Measurements from ENCODE around the gene UBE2D4. TPM values are rescaled to one million over a fixed set of nuclear protein-coding genes. Genes with fewer than 3 reads are reported as not detected.

The UBE2D4 gene
- total and polyA plus RNA-seq, 3 experiments from 2014 or later: 13.9 to 16.2 (median 15.2) TPM

GRCh38 chr7:43942250-43942649, 16.0 kb downstream of the UBE2D4 start:
- Histone ChIP-seq H3K4me3 (ENCODE audit: low read length) (no peak overlapping the region), H3K4me1 (ENCODE audit: insufficient read depth, low read length) (no peaks in the 10 kb centered on the region), H3K27ac (ENCODE audit: low read depth, low read length) (no peak overlapping the region), H3K9me3 (ENCODE audit: low read length) (no peaks in the 10 kb centered on the region), H3K36me3 (ENCODE audit: insufficient read depth, low read length) (no peaks in the 10 kb centered on the region), H3K27me3 (ENCODE audit: insufficient read depth, low read length, poor library complexity, severe bottlenecking) (no peaks in the 10 kb centered on the region)
- Mint-ChIP-seq H3K27me3 (no peaks in the 10 kb centered on the region), H3K27ac (no peak overlapping the region), H3K4me3 (no peak overlapping the region), H3K9me3 (no peaks in the 10 kb centered on the region), H3K4me1 (no peaks in the 10 kb centered on the region), H3K36me3 (peaks cover 6 to 28% (median 7%) of the 10 kb centered on the region in 3 donors)
- ChIA-PET CTCF (no interaction called here), POLR2A (no interaction called here)
- no peak for DNase-seq

- no peak for DNase-seq
- Histone ChIP-seq H3K27ac (ENCODE audit: low read depth, low read length) (no peak overlapping the region), H3K4me1 (ENCODE audit: insufficient read depth, low read length) (no peaks in the 10 kb centered on the region), H3K4me3 (ENCODE audit: low read length) (no peak overlapping the region), H3K36me3 (ENCODE audit: insufficient read depth, low read length) (no peaks in the 10 kb centered on the region), H3K27me3 (ENCODE audit: insufficient read depth, low read length, poor library complexity, severe bottlenecking) (no peaks in the 10 kb centered on the region), H3K9me3 (ENCODE audit: low read length) (no peaks in the 10 kb centered on the region)
- POLR2A ChIA-PET: no interaction called here
- Mint-ChIP-seq H3K27ac (peak overlapping the region in 1 of 8 donors; percentile 72), H3K36me3 (peaks cover 4 to 35% (median 12%) of the 10 kb centered on the region in 3 donors), H3K4me1 (no peaks in the 10 kb centered on the region), H3K9me3 (no peaks in the 10 kb centered on the region), H3K4me3 (no peak overlapping the region), H3K27me3 (no peaks in the 10 kb centered on the region)
- CTCF ChIA-PET: no interaction called here
Observed at GRCh38 chr7:43942997-43943396, 16.8 kb downstream of the UBE2D4 start.

GRCh38 chr7:43943417-43944187, 17.4 kb downstream of the UBE2D4 start:
- no peak for DNase-seq
- H3K4me3 Mint-ChIP-seq: no peak overlapping the region
- Histone ChIP-seq H3K9me3 (ENCODE audit: low read length) (no peaks in the 10 kb centered on the region), H3K27ac (ENCODE audit: low read depth, low read length) (no peak overlapping the region), H3K36me3 (ENCODE audit: insufficient read depth, low read length) (no peaks in the 10 kb centered on the region), H3K4me1 (ENCODE audit: insufficient read depth, low read length) (no peaks in the 10 kb centered on the region), H3K27me3 (ENCODE audit: insufficient read depth, low read length, poor library complexity, severe bottlenecking) (no peaks in the 10 kb centered on the region), H3K4me3 (ENCODE audit: low read length) (no peak overlapping the region)
- H3K27ac Mint-ChIP-seq: peak overlapping the region in 1 of 8 donors; percentile 52
- no peaks in the 10 kb centered on the region for H3K4me1 Mint-ChIP-seq
- H3K27me3 Mint-ChIP-seq: no peaks in the 10 kb centered on the region
- CTCF ChIA-PET: no interaction called here
- H3K36me3 Mint-ChIP-seq: peaks cover 7 to 40% (median 12%) of the 10 kb centered on the region in 3 donors
- POLR2A ChIA-PET: no interaction called here
- H3K9me3 Mint-ChIP-seq: no peaks in the 10 kb centered on the region

- Mint-ChIP-seq H3K27me3 (no peaks in the 10 kb centered on the region), H3K9me3 (no peaks in the 10 kb centered on the region), H3K4me3 (no peak overlapping the region), H3K36me3 (peaks cover 8 to 46% (median 12%) of the 10 kb centered on the region in 3 donors), H3K4me1 (no peaks in the 10 kb centered on the region), H3K27ac (no peak overlapping the region)
- POLR2A ChIA-PET: no interaction called here
- CTCF ChIA-PET: no interaction called here
- Histone ChIP-seq H3K27ac (ENCODE audit: low read depth, low read length) (no peak overlapping the region), H3K4me3 (ENCODE audit: low read length) (no peak overlapping the region), H3K27me3 (ENCODE audit: insufficient read depth, low read length, poor library complexity, severe bottlenecking) (no peaks in the 10 kb centered on the region), H3K9me3 (ENCODE audit: low read length) (no peaks in the 10 kb centered on the region), H3K36me3 (ENCODE audit: insufficient read depth, low read length) (no peaks in the 10 kb centered on the region), H3K4me1 (ENCODE audit: insufficient read depth, low read length) (no peaks in the 10 kb centered on the region)
- DNase-seq: no peak
Observed at GRCh38 chr7:43944286-43944685, 18.1 kb downstream of the UBE2D4 start.

- Mint-ChIP-seq H3K36me3 (peaks cover 10 to 70% (median 19%) of the 10 kb centered on the region in 3 donors), H3K27me3 (no peaks in the 10 kb centered on the region), H3K4me3 (no peak overlapping the region), H3K9me3 (no peaks in the 10 kb centered on the region), H3K4me1 (peaks cover 3 to 9% (median 6%) of the 10 kb centered on the region in 3 donors), H3K27ac (peak overlapping the region in 1 of 8 donors; percentile 51)
- H3K27ac ChIP-seq (ENCODE audit: low read depth, low read length): no peak overlapping the region
- CTCF ChIA-PET: no interaction called here
- DNase-seq: no peak
- H3K27me3 ChIP-seq (ENCODE audit: insufficient read depth, low read length, poor library complexity, severe bottlenecking): no peaks in the 10 kb centered on the region
- H3K36me3 ChIP-seq (ENCODE audit: insufficient read depth, low read length): peaks cover 5% of the 10 kb centered on the region
- POLR2A ChIA-PET: no interaction called here
- H3K4me1 ChIP-seq (ENCODE audit: insufficient read depth, low read length): peaks cover 13% of the 10 kb centered on the region
- no peak overlapping the region for H3K4me3 ChIP-seq (ENCODE audit: low read length)
- H3K9me3 ChIP-seq (ENCODE audit: low read length): no peaks in the 10 kb centered on the region
Observed at GRCh38 chr7:43952028-43952427, 25.8 kb downstream of the UBE2D4 start.

- Mint-ChIP-seq H3K4me1 (peaks cover 3 to 9% (median 6%) of the 10 kb centered on the region in 3 donors), H3K27ac (peak overlapping the region in 3 of 8 donors; percentile 37 to 78 (median 66)), H3K36me3 (peaks cover 4 to 63% (median 19%) of the 10 kb centered on the region in 3 donors), H3K4me3 (no peak overlapping the region), H3K27me3 (no peaks in the 10 kb centered on the region), H3K9me3 (no peaks in the 10 kb centered on the region)
- no peak overlapping the region for H3K4me3 ChIP-seq (ENCODE audit: low read length)
- H3K27me3 ChIP-seq (ENCODE audit: insufficient read depth, low read length, poor library complexity, severe bottlenecking): no peaks in the 10 kb centered on the region
- CTCF ChIA-PET: no interaction called here
- H3K9me3 ChIP-seq (ENCODE audit: low read length): no peaks in the 10 kb centered on the region
- H3K4me1 ChIP-seq (ENCODE audit: insufficient read depth, low read length): peaks cover 13% of the 10 kb centered on the region
- POLR2A ChIA-PET: no interaction called here
- H3K27ac ChIP-seq (ENCODE audit: low read depth, low read length): no peak overlapping the region
- H3K36me3 ChIP-seq (ENCODE audit: insufficient read depth, low read length): peaks cover 5% of the 10 kb centered on the region
- DNase-seq: no peak
Observed at GRCh38 chr7:43953071-43953470, 26.8 kb downstream of the UBE2D4 start.

GRCh38 chr7:43954524-43955228, 28.4 kb downstream of the UBE2D4 start:
- no peaks in the 10 kb centered on the region for H3K9me3 Mint-ChIP-seq
- H3K27ac Mint-ChIP-seq: peak overlapping the region in 2 of 8 donors; percentile 3 to 31
- peaks cover 13% of the 10 kb centered on the region for H3K4me1 ChIP-seq (ENCODE audit: insufficient read depth, low read length)
- H3K9me3 ChIP-seq (ENCODE audit: low read length): no peaks in the 10 kb centered on the region
- H3K36me3 Mint-ChIP-seq: peaks cover 9 to 53% (median 16%) of the 10 kb centered on the region in 3 donors
- no peak overlapping the region for H3K27ac ChIP-seq (ENCODE audit: low read depth, low read length)
- H3K4me1 Mint-ChIP-seq: peaks cover 3 to 9% (median 6%) of the 10 kb centered on the region in 3 donors
- no peak overlapping the region for H3K4me3 ChIP-seq (ENCODE audit: low read length)
- POLR2A ChIA-PET: no interaction called here
- no peak for DNase-seq
- CTCF ChIA-PET: no interaction called here
- H3K27me3 ChIP-seq (ENCODE audit: insufficient read depth, low read length, poor library complexity, severe bottlenecking): no peaks in the 10 kb centered on the region
- H3K36me3 ChIP-seq (ENCODE audit: insufficient read depth, low read length): peaks cover 5% of the 10 kb centered on the region
- no peaks in the 10 kb centered on the region for H3K27me3 Mint-ChIP-seq
- no peak overlapping the region for H3K4me3 Mint-ChIP-seq

GRCh38 chr7:43956027-43956426, 29.8 kb downstream of the UBE2D4 start:
- Histone ChIP-seq H3K36me3 (ENCODE audit: insufficient read depth, low read length) (no peaks in the 10 kb centered on the region), H3K9me3 (ENCODE audit: low read length) (no peaks in the 10 kb centered on the region), H3K4me3 (ENCODE audit: low read length) (no peak overlapping the region), H3K27me3 (ENCODE audit: insufficient read depth, low read length, poor library complexity, severe bottlenecking) (no peaks in the 10 kb centered on the region), H3K4me1 (ENCODE audit: insufficient read depth, low read length) (peaks cover 13% of the 10 kb centered on the region), H3K27ac (ENCODE audit: low read depth, low read length) (no peak overlapping the region)
- ChIA-PET CTCF (no interaction called here), POLR2A (no interaction called here)
- no peaks in the 10 kb centered on the region for H3K9me3 Mint-ChIP-seq
- no peak for DNase-seq
- H3K27ac Mint-ChIP-seq: peak overlapping the region in 4 of 8 donors; percentile 11 to 71 (median 48)
- no peak overlapping the region for H3K4me3 Mint-ChIP-seq
- peaks cover 9 to 49% (median 22%) of the 10 kb centered on the region in 3 donors for H3K36me3 Mint-ChIP-seq
- no peaks in the 10 kb centered on the region for H3K27me3 Mint-ChIP-seq
- H3K4me1 Mint-ChIP-seq: peaks cover 3 to 9% (median 6%) of the 10 kb centered on the region in 3 donors

Measured in CD8-positive, alpha-beta memory T cell (primary cell).